Measurements from ENCODE around the gene CES5A. TPM values are rescaled to one million over a fixed set of nuclear protein-coding genes. Genes with fewer than 3 reads are reported as not detected.
"Not testable (repeated sequence)": the region's sequence is repeated elsewhere in the genome, so short reads cannot be mapped to it uniquely, and the experiment has no call there.

Gene CES5A
- total RNA-seq, 2 donors from 2014 or later: not detected

- H3K27ac ChIP-seq: no peak overlapping the region
- DNase-seq: no peak
- H3K4me1 ChIP-seq: no peaks in the 10 kb centered on the region
- TF ChIP-seq CTCF (IDR thresholded peaks at IDR 0.05): no peak
- H3K36me3 ChIP-seq: no peaks in the 10 kb centered on the region
- no peak overlapping the region for H3K9ac ChIP-seq (ENCODE audit: low read depth in 2 of 2, low read length in 2 of 2)
- intact Hi-C loops (cut with DNase I): no loop called here
- no peaks in the 10 kb centered on the region for H3K27me3 ChIP-seq
- H3K9me3 ChIP-seq: no peaks in the 10 kb centered on the region
- H3K4me3 ChIP-seq: no peak overlapping the region
These were observed 41.1 kb downstream of the CES5A start for GRCh38 chr16:55834049-55834448.

GRCh38 chr16:55832773-55833691, 42.1 kb downstream of the CES5A start, which contains the start of gene CES1:
TSS of gene CES1 (minus strand) at chr16:55833096. CDS start at chr16:55833055, 41 bp downstream.
- Histone ChIP-seq H3K27ac (no peak within 1 kb of the TSS), H3K4me1 (no peaks in the 10 kb centered on the region), H3K36me3 (no peaks in the 10 kb centered on the region), H3K9me3 (no peaks in the 10 kb centered on the region), H3K9ac (ENCODE audit: low read depth in 2 of 2, low read length in 2 of 2) (no peak within 1 kb of the TSS), H3K27me3 (no peaks in the 10 kb centered on the region), H3K4me3 (no peak within 1 kb of the TSS)
- intact Hi-C loops (cut with DNase I): no loop called here
- DNase-seq: peak; percentile 68
- TF ChIP-seq CTCF (IDR thresholded peaks at IDR 0.05): no peak

GRCh38 chr16:55832425-55832772, 42.8 kb downstream of the CES5A start:
- Histone ChIP-seq H3K36me3 (no peaks in the 10 kb centered on the region), H3K4me1 (no peaks in the 10 kb centered on the region), H3K27me3 (no peaks in the 10 kb centered on the region), H3K9me3 (no peaks in the 10 kb centered on the region), H3K9ac (ENCODE audit: low read depth in 2 of 2, low read length in 2 of 2) (no peak overlapping the region), H3K4me3 (no peak overlapping the region), H3K27ac (no peak overlapping the region)
- TF ChIP-seq CTCF (IDR thresholded peaks at IDR 0.05): no peak
- intact Hi-C loops (cut with DNase I): no loop called here
- no peak for DNase-seq

GRCh38 chr16:55830658-55831294, 44.4 kb downstream of the CES5A start:
- Histone ChIP-seq H3K9ac (ENCODE audit: low read depth in 2 of 2, low read length in 2 of 2) (no peak overlapping the region), H3K9me3 (no peaks in the 10 kb centered on the region)

GRCh38 chr16:55829232-55829631, 45.9 kb downstream of the CES5A start:
- H3K36me3 ChIP-seq; H3K27me3 ChIP-seq; intact Hi-C loops (cut with DNase I); H3K9me3 ChIP-seq; DNase-seq; H3K4me3 ChIP-seq; H3K9ac ChIP-seq (ENCODE audit: low read depth in 2 of 2, low read length in 2 of 2); H3K27ac ChIP-seq; H3K4me1 ChIP-seq: not testable (repeated sequence)

More at GRCh38 chr16:55830658-55831294, 44.4 kb downstream of the CES5A start:
- Histone ChIP-seq H3K4me3 (no peak overlapping the region), H3K4me1 (no peaks in the 10 kb centered on the region), H3K36me3 (no peaks in the 10 kb centered on the region), H3K27ac (no peak overlapping the region), H3K27me3 (no peaks in the 10 kb centered on the region)
- TF ChIP-seq CTCF (IDR thresholded peaks at IDR 0.05): no peak
- intact Hi-C loops (cut with DNase I): no loop called here
- no peak for DNase-seq

GRCh38 chr16:55828680-55829079, 46.5 kb downstream of the CES5A start:
- Histone ChIP-seq H3K4me3 (no peak overlapping the region), H3K27ac (no peak overlapping the region), H3K9ac (ENCODE audit: low read depth in 2 of 2, low read length in 2 of 2) (no peak overlapping the region), H3K36me3 (no peaks in the 10 kb centered on the region), H3K4me1 (no peaks in the 10 kb centered on the region), H3K27me3 (no peaks in the 10 kb centered on the region), H3K9me3 (no peaks in the 10 kb centered on the region)
- no peak for TF ChIP-seq CTCF (IDR thresholded peaks at IDR 0.05)
- DNase-seq: no peak
- intact Hi-C loops (cut with DNase I): no loop called here
